ENCODE data around the gene PHACTR3. TPM values are rescaled to one million over a fixed set of nuclear protein-coding genes. Genes with fewer than 3 reads are reported as not detected.

PHACTR3 gene
- total and polyA plus RNA-seq, 2 donors (not counting 3 experiments of a cell fraction or from before 2014, with no cell fraction given), result not detected

GRCh38 chr20:59813948-59814839 lies 209.9 kb downstream of the PHACTR3 start:
- FAIRE-seq (no peak), DNase-seq (ENCODE audit: low read depth, low spot score) (no peak)
- H3K36me3 ChIP-seq (ENCODE audit: control insufficient read depth in 2 of 2, extremely low read depth in 1 of 2, insufficient read depth in 2 of 2, low read length in 2 of 2), result no peaks in the 10 kb centered on the region
- H3K9me1 ChIP-seq (replicated peaks; ENCODE audit: control insufficient read depth, extremely low read depth, insufficient read depth, low read length), result no peaks in the 10 kb centered on the region
- no peaks in the 10 kb centered on the region for H3K79me2 ChIP-seq (ENCODE audit: control insufficient read depth, insufficient read depth, low read length)
- intact Hi-C loops (cut with micrococcal nuclease) (no loop called here), dilution Hi-C loops (cut with MboI; ENCODE audit: extremely low pct_ligation_motif_present, low sequenced_read_pairs) (no loop called here)
- no peaks in the 10 kb centered on the region for H3K9me3 ChIP-seq (replicated peaks; ENCODE audit: control insufficient read depth, insufficient read depth, low read length)
- CTCF ChIA-PET, result no interaction called here
- H3K27ac ChIP-seq (ENCODE audit: insufficient read depth, low read depth, low read length), result no peak overlapping the region
- no peaks in the 10 kb centered on the region for H3K27me3 ChIP-seq (ENCODE audit: control insufficient read depth in 2 of 2, insufficient read depth in 2 of 2, low read length in 2 of 2)
- POLR2A ChIA-PET, result no interaction called here
- no peak overlapping the region for H3K4me2 ChIP-seq (ENCODE audit: insufficient read depth, low read length)
- BruUV-seq (replicated peaks), result no TSS peak
- no peak overlapping the region for H3K4me3 ChIP-seq (replicated peaks in 1 of 3; ENCODE audit: insufficient read depth in 1 of 3, low read depth in 1 of 3, low read length in 3 of 3)
- no peak overlapping the region for H2AFZ ChIP-seq (ENCODE audit: low read depth, low read length)
- H3K4me1 ChIP-seq (ENCODE audit: control insufficient read depth, extremely low read depth, insufficient read depth, low read length), result no peaks in the 10 kb centered on the region
- no peak overlapping the region for H3K9ac ChIP-seq (replicated peaks; ENCODE audit: extremely low read depth, insufficient read depth, low read length)
- H4K20me1 ChIP-seq (replicated peaks; ENCODE audit: control insufficient read depth, extremely low read depth, insufficient read depth, low read length), result no peaks in the 10 kb centered on the region
- TF ChIP-seq MAX (IDR thresholded peaks at IDR 0.05; ENCODE audit: insufficient read depth, insufficient read length) (no peak), POLR2AphosphoS5 (IDR thresholded peaks at IDR 0.05; ENCODE audit: insufficient read depth, low read depth, low read length) (no peak), FOS (IDR thresholded peaks at IDR 0.05; ENCODE audit: borderline replicate concordance, insufficient read depth, low read length) (no peak), EZH2 (IDR thresholded peaks at IDR 0.05; ENCODE audit: borderline replicate concordance, low read depth, low read length, severe bottlenecking) (no peak), POLR2A (IDR thresholded peaks at IDR 0.05; ENCODE audit: low read depth, low read length) (no peak), CTCF (IDR thresholded peaks at IDR 0.05; ENCODE audit: extremely low read depth in 1 of 2, insufficient read depth in 1 of 2, low read depth in 1 of 2, low read length in 2 of 2) (no peak), GATA2 (IDR thresholded peaks at IDR 0.05; ENCODE audit: insufficient read depth, insufficient read length, low read depth, low read length) (no peak), JUN (IDR thresholded peaks at IDR 0.05; ENCODE audit: borderline replicate concordance, insufficient read depth, insufficient read length, low read depth) (no peak), MYC (IDR thresholded peaks at IDR 0.05; ENCODE audit: low read depth, low read length) (no peak)
